HG02981 (cell line): Measurements from ENCODE around the gene AGAP3.

Source experiments
- ATAC-seq: cut with Tn5 transposase; IDR thresholded peaks from one replicate; pipeline ENCODE4 v1.9.1; 2021; ENCODE audit warnings: mild to moderate bottlenecking, moderate library complexity; ENCODE audit not compliant: unreplicated experiment

Gene AGAP3

DNA sequence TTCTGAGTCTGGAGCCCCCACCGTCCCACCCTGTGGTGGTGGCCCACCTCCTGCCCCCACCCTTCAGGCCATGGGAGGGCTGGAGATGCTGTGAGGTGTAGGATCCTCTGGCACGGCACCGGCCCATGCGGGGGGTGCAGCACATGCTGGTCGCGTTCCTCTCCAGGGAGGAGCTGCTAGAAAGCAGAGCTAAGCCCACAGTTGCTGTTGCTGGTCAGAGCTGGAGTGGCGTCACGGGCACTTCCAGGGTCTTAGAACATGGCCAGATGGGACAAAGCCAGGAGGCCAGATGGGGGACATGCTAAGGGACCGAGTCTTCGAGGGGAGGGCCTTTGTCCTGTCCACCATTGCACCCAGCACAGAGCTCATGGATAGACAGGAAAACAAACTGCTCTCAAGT is 21.6 kb downstream of the AGAP3 start:
- ATAC-seq, result no peak

DNA sequence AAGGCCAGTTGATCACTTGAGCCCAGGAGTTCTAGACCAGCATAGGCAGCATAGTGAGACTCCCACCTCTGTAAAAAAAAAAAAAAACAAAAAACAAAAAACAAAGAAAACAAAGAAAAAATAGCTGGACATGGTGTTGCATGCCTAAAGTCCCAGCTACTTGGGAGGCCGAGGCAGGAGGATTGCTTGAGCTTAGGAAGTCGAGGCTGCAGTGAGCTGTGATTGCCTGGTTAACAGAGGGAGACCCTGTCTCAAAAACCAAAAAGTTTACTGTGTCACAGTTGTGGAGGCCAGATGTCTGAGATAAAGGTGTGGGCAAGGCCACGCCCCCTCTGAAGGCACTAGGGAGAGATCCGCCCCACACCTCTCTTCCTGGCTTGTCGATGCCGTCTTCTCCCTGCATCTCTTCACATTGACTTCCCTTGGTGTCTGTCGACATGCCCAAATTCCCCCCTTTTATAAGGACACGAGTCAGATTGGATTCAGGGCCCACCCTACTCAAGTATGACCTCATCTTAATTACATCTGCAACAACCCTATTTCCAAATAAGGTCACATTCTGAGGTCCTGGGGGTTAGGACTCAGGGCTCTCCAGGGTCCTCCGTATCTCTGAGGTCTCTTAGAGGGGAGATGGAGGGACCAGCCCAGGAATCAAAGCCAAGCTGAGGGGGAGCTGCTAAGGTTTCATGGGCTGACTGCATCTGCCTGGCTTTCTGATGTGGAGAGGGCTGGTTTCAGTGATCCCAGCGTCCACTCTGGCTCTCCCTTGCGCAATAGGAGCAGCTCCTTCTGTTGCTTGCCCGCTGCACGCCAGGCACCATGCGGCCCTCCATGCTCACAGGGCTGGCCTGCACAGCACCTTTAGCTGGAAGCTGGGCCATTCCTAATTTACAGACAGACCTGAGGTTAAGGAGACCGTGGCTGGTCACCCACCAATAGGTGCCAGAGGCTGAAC is 23.1 kb downstream of the AGAP3 start:
- no peak for ATAC-seq

DNA sequence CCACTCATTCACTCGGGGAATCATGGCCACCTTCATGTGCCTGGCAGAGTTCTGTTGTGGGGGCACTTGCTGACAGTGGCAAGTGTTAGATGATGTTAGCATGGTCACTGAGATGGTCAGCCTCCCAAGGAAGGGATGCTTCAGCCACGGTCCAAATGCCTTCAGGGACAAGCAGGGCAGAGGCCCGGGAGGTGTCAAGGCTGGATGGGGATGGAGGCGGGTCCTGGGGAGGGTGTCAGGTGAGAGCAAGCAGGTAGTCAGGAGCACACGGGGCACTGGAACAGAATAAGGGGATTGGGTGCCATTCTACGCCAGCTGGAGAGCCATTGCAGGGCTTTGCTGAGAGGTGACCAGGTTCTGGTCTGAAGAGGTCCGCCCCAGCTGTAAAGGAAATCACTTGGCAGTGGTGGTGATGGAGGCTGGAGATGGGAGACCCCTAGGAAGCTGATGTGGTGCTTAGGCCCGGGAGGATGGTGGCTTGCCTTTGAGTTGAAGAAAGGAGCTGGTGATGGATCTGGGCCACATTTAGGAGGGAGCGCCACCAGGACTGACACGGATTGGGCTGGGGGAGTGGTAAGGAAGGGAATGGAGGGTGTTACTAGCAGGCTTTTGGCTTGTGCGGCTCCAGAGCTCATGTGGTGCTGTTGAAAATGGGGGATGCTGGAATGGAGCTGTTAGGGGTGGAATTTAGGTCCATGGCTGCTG is 24.1 kb downstream of the AGAP3 start:
- ATAC-seq, result no peak

DNA sequence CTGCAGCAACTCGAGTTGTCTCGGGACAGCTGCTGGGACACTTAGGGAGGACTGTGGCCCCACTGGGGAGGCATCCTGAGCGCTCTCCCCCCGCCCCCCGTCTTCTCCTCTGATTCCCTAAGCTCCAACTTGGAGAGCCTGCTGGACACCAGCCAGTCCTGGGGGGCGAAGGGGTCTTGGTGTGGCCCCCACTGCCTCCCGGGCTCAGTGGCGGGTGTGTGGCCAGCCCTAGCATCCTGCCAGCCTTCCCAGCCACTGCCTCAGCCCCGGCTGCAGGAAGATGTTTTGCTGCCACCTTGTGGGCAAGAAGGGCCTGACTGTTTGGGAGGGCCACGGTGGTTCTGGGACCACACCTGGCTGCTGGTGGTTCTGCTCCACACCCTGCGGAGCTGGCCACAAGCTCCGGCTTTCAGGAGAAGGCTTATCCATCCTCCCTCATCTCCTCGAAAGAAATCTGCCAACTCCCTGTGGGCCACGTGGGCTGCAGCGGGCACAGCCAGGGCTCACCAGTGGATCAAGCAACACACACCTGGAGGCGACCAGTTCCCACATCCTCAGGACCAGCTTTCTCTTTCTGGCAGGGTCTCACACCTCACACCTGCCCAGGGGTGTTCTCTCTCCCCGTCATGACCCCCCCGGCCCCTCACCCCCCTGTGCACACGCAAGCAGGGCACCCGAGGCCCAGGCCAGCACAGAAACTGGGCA is 24.8 kb downstream of the AGAP3 start:
- peak; percentile 64 for ATAC-seq

DNA sequence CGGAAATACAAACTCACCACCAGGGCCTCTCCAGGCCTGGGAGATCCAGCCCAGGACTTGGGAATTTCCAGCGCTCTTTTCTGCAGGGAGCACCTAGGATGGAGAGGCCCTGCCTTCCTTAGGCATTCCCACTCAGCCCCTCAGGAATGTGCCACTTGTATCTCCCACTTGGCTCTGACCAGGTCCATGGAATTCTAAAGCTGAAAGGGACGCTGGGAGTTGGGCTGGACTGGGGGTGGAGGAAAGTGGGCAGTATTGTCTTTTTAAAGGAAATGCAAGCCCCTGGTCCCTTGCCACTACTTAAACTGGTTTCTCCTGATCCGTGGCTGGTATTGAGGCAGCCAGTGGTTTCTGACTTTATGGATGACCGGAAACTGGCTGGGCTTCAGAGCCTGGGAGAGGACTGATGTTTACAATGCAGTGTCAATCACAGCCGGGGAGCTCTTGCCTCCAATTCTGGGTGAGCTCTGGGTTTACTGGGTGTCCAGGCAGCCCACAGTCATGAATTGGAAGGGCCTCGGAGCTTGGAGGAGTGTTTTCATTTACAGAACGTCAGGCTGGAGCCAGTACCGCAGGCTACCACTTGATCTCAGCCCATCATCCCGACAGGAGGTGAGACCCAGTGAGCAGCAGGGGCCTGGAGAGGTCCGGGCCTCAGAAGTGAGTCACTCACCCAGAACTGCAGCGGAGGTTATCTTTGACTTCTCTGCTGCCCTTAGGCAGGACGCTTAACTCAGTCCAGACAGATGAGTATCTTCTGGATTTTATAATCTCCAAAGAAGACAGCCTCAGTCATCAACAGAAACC is 27.3 kb downstream of the AGAP3 start:
- ATAC-seq, result no peak

DNA sequence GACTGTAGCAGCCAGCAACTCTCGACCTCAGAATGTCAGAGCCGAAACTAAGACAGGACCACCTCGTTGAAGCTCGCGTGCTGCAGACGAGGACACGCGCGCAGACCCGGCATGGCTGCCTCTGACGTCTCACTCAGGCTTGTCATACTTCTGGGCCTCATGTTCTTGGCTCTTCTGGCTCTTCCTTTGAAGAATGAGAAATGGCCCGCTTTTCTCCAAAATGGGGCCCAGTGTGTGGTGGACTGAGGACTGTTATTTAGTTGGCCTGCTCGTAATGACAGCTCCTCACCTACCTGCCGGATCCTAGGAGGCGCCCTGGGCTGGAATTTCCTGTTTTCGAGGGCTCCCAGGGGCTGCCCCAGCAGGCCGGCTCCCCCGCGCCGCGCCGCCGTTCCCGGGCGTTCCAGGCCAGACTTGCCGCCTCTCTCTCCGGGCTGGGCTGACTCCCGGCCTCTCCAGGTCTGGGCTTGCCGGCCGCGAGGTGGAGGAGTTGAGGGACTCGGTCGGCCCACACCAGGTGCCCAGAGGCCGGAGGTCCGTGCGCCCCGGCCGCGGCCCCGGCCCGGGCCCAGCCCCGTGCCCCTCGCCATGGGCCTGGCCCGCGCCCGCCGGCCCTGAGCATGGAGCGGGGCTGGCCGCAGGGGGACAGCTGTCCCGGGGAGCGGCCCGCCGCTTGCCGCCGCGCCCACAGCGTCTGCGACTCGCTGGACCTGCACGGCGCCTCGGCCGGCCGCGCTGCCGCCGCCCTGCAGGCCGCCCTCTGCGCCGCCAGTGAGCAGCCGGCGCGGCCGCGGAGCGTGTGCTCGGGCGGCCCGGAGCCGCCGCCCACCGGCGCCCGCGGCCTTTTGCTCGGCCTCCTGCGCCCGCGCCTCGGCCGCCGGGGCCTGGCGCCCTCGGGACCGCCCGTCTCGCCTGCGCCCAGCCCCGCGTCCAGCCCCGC is 28.1 kb downstream of the AGAP3 start:
- ATAC-seq, result no peak

DNA sequence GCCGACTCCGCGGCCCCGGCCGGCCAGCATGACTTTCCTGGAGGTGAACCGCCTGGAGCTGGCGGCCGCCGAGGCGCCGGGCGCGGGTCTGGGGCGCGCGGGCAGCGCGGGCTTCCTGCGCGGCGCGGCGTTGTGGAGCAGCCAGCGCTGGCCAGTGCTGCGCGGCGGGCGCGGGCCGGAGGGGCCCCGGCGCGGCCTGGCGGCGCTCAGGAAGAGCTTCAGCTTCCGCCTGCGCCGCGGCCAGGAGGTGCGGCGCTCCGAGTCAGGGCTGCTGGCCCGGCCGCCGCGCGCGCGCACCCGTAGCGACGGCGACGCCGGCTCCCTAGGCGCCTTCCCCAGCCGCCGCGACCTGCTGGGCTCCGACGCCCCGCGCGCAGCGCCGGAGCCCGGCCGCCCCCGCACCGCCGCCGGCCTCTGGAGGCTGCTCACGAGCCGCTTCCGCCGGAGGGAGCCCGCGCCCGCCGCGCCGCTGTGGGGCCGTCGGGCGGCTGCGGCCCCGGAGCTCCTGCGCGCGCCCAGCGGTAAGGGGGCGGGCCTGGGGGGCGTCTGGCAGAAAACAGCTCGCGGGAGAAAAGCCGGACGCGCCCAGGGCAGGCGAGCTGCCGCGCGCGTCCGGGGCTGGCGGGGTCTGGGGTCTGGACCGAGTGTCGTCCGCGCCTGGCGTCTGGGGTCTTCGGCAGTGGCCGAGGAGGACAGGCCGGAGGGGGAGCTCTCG is 29.0 kb downstream of the AGAP3 start:
- no peak for ATAC-seq

DNA sequence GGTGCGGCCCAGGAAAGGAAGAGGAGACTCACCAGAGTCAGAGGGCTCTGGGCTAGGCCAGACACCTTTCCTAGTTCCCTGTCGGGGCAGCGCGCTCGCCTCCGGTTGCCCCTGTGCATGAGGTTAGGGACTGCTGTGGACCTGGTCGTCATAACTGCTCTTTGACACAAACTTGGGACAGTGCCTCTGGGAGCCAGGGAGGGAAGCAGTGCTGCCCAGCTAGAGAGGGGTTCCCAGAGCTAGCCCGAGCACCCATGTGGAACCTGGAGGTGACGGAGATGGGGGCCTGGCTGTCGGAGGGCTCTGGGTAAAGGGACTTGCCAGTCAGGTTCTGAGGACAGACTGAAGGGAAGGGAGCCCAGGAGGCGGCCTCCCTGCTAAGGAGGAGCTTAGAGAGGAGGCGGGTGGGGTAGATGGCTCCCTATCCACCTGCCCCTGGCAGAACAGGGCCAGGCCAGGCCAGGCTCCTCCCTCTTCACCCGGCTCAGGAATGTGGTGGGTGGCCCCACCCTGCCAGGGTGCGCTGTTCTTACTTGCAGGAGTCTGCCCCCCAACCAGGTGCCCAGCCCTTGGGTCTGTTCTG is 29.7 kb downstream of the AGAP3 start:
- no peak for ATAC-seq

DNA sequence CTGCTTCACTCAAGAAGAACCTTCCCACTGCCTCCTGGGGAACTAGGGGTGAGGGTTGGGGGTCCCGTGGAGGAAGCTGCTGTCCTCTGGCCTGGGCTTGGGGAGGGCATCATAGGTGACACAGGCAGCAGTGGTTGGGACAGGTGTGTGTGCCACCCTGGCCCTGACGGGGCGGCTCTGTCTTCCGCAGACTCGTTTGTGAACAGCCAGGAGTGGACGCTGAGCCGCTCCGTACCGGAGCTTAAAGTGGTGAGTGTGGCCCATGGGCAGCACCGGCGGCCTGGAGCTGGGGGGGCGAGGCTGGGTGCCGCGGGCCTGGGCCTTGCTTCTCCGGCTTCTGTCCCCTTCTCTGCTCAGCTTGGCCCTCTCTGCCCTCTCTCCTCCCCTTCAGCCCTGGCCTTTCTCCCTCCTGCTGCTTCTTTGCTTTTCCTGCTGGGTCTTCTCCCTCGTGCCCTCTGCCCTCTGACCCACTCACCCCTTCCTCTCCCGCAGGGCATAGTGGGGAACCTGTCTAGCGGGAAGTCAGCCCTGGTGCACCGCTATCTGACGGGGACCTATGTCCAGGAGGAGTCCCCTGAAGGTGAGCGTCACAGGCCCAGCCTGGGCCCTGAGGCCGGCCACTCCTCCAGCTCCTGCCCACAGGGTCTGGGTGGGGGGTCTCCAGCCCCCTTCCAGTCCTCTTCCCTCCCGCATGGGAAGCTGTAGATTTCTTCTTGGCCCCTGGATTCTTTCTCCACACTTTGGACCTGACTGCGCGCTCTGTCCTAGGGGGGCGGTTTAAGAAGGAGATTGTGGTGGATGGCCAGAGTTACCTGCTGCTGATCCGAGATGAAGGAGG is 30.5 kb downstream of the AGAP3 start:
- no peak for ATAC-seq

DNA sequence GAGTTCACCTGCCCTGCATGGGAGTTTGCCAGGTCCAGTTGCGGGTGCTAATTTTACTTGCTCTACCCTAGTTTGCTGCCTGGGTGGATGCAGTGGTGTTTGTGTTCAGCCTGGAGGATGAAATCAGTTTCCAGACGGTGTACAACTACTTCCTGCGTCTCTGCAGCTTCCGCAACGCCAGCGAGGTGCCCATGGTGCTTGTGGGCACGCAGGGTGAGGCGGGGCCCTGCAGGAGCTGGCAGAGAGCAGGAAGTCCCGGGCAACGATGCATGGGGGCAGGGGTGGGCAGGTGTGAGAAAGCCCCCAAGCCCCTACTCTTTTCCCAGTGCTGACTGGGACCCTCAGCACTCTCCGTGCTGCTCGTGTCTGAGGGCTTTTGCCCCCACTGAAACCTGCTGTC is 31.3 kb downstream of the AGAP3 start:
- no peak for ATAC-seq

DNA sequence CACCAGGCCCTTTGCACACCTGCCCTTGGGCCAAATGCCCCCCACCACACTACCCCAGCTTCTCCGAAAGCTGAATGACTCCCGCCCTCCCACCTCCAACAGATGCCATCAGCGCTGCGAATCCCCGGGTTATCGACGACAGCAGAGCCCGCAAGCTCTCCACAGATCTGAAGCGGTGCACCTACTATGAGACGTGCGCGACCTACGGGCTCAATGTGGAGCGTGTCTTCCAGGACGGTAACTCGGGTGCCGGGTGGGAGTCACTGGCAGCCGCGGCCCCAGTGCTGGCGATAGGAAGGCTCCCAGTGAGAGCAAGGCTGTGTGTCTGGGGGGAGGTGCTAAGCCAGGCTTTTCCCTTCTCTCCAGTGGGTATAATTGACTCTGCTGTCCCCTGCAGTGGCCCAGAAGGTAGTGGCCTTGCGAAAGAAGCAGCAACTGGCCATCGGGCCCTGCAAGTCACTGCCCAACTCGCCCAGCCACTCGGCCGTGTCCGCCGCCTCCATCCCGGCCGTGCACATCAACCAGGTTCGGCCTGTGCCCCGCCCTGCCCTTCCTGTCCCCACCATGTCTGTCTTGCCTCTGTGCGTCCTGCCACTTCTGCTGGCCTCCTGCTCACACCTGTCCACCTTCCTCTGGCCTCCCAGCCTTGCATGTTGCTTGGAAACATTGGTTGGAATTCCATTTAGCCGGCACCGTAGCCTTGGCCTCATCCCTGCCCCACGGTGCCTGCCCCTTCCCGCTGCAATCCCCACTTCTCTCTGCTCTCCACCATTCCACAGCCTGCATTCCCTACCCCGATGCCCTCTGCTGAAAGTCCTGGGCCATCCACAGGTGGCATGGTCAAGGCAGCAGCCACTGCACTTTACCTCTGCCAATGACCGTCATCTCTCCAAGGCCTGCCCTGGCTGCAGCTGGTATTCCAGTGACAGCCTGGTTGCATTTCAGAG is 32.1 kb downstream of the AGAP3 start:
- ATAC-seq, result no peak

DNA sequence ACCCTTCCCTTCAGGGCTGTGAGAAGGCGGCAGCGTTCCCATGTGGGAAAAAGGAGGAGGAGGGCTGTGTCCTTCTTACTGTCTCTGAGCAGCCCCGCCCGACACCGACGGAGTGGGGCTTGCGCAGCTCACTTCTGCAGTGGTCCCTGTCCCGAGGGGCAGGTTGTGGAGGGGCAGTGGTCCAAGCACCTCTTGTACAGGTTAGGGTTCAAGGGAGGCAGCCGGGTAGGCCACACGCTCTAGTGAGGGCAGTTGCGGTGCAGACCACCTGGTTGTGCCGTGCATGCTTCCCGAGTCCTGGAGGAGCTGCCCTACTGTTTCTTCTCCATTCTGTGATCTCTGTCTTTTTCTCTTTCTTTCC is 32.8 kb downstream of the AGAP3 start:
- ATAC-seq, result no peak

DNA sequence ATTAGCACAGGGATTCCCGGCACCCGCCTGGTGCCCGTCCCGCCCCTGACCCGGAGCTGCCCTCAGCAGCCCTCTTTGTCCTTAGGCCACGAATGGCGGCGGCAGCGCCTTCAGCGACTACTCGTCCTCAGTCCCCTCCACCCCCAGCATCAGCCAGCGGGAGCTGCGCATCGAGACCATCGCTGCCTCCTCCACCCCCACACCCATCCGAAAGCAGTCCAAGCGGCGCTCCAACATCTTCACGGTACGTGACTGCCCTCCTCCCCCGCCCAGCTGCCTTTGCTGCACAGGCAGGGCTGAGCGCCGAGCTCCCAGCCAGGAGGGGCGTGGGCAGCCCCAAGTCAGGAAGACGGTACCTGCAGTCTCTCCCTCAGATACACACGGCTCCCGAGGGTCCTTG is 33.6 kb downstream of the AGAP3 start:
- no peak for ATAC-seq

DNA sequence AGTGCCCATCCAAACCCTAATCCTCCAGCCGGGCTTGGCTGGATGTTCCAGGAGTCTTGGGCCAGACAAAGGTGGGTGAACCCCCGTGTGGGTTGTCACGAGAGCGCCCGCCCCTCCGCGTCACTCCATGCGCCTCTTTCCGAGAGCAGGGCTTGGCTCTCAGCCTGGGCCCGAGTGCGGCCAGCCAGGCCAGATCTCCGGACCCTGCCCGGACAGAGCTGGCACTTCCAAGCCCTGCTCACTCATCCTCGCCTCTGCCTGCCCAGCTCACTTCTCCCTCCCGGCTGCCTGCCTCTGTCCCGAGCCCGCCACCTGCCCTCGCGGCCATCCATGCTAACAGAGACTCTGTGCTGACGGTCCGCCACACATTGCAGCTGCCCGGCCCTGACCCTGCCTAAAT is 34.6 kb downstream of the AGAP3 start:
- no peak for ATAC-seq

DNA sequence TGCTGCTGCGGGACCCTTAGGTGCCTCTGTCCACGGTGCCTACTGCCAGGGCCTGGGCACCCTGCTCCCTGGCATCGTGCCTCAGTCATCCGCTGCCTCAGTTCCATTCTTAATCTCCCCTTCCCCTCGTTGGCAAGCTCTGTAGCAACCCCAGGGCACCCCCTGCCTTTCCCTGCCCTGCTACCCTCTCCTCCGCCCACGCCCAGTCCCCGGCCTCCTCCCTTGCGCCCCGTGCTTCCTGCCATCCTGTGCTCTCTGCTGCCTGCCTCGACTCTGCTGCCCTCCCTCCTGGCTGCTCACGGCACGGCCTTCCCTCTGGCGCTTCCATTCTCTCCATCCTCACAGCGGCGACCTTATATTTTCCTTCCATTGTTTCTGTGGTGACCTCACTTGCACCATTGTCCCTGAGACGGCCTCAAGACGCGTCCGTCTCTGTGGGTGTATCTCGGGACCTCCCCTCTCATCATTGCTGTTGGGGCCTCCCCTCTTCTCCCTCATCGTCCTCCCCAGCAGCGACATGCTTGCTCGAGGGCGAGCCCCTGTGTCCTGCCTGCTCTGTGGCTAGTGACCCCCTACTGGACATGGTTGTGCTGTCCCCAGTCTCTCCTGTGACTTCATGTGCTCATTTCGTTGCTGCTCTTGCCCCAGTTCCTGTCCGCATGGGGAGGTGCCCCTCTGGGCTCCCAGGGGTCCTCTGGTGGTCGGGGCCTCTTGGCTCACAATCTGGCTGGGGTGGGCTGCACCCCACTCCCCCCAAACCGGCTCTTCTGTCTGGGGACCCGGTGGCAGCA is 35.3 kb downstream of the AGAP3 start:
- ATAC-seq, result no peak

DNA sequence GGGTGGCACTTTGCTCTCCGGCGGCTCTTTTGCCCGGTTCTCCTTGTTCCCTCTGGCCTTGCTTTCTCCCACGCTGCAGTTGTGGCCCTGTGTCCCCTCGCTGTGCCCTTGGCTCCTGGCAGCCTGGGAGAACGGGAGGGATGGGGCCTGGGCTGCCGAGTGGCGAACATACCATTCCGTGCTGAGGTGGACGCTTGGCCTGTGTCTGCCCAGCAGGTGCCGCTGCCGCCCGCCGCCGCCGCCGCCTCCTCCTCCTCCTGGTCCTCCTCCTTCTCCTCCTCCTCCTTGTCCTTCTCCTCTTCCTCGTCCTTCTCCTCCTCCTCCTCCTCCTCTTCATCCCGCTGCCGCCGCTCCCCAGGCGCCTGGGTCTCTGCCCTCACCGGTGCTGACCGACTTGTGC is 36.0 kb downstream of the AGAP3 start:
- ATAC-seq, result no peak
